Adipose tissue (tissue), 3 donors: ENCODE measurements around the gene GALNT2. TPM values are rescaled to one million over a fixed set of nuclear protein-coding genes. Genes with fewer than 3 reads are reported as not detected.

Source experiments
- H3K27ac ChIP-seq: one replicate; pipeline ENCODE4 v1.5.1; 2013; ENCODE audit warnings: low read depth, low read length
- WGBS, 3 donors: extraction: QIAGEN DNeasy Blood & Tissue Kit; methylation state at CpG; one replicate each; pipeline ENCODE4 v1.1.7; 2013; 5-methylcytosine and 5-hydroxymethylcytosine counted together
- polyA plus RNA-seq, 3 donors: library from polyadenylated mRNA; stranded (reverse); fragments of 200-250 nt; gene quantifications; one replicate each; pipeline ENCODE4 v1.2.3, GENCODE V29; 2013
- donor health status: healthy with polysubstance abuse.
- donor health status: Bipolar disorder and iron deficiency.
- donor health status: healthy.

The GALNT2 gene
- polyA plus RNA-seq: 10 to 100 TPM; 29.1 to 64.5 (median 37.8) TPM

DNA sequence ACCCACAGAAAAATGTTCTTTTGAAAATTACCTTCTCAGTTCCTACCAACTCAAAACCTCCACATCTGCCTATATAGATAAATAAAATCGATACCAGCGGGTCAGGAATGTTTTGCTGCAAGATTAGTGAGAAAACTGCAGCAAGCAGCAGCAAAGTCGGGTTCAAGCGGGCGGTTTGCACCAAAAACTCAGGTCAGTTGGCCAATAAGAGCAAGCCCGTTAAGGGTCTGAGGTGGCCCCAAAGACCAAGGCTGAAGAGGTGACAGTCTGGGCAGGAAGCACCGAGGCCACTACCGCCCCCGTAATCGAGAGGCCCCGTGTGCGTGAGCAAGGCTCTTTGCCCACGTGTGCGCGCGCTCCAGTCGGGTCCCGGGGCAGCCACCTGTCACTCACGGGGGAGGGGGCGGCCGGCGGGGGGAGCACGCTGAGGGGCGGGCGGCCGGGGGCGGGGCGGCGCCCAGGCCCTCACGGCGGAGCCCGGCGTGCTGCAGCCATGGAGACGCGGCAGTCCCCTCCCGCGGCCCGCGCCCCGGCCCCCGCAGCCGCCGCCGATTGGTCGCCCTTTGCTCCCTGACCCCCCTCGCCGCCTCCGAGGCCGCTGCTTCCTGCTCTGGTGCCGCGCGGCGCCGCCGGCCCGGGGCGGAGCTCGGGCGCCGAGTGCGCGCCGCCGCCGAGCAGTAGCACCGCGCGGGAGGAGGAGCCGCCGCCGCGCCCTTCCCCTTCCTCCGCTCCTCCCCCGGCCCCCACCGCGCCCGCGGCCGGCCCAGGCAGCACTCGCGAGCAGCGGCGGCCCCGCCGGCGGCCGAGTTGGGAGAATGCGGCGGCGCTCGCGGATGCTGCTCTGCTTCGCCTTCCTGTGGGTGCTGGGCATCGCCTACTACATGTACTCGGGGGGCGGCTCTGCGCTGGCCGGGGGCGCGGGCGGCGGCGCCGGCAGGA is at the start of gene GALNT2:
Gene GALNT2 (plus strand): TSS at position 773 of the 939 bp plus-strand sequence. CDS start 43 bp downstream, at position 816.
- peak within 1 kb of the TSS; percentile 58 for H3K27ac ChIP-seq
- 1% methylated on average over 50 to 103 of the region's 104 CpGs for WGBS, 3 donors

DNA sequence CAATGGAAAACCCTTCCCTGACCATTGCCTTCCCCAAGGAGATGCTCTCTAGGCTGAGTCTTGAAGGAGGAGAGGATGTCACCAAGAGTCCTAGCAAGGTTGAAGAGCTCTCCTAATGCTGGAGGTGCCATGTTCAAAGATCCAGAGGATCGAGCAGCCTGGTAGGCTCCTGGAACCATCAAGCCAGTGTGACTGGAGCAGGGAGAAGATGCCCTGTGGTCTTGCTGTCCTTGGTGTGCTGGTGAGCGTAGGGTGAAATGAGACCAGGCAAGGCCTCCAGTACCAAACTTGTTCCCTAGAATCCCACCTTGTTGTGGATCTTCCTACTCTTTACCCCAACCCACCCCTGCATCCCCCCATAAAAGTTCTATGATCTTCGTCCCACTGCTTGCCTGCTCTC is 46.6 kb upstream of the GALNT2 start:
- WGBS, 3 donors: 93 to 97% (median 94%) methylated on average over 3 of the region's 3 CpGs
- no peak overlapping the region for H3K27ac ChIP-seq

DNA sequence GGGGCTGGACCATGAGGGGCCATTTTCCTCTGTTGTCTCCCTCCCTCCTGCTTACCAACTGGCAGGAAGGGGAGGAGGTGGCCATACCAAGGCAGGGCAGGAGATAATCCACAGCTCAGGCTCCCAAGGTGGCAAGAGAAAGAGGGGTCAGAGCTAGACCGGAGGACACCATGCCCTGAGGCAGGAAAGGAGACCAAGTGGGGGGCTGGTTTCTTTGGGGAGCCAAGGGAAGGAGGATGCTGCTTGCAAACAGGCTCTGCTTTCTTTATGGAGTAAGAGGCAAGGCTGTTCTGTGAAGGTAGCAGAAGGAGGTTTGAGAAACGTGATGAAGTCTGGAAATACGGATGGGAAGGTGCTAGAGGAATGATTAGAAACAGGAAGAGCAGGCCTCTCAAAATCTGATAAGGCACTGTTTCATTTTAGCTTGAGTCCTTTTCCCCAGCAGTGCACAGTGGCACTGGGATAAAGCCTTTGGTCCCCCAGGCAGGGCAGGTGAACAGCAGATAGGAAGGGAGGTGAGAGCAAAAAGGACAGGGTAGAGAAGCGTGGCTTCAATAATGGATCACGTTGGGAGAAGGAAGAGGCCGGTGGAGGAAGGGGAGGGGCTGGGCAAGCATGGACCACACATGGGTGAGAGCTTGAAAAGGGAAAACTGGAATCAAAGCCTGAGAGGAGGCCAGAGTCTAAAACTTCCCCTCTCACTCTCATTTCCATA is 44.2 kb upstream of the GALNT2 start:
- H3K27ac ChIP-seq: no peak overlapping the region
- WGBS, 3 donors: 72 to 87% (median 76%) methylated on average over 6 of the region's 6 CpGs

DNA sequence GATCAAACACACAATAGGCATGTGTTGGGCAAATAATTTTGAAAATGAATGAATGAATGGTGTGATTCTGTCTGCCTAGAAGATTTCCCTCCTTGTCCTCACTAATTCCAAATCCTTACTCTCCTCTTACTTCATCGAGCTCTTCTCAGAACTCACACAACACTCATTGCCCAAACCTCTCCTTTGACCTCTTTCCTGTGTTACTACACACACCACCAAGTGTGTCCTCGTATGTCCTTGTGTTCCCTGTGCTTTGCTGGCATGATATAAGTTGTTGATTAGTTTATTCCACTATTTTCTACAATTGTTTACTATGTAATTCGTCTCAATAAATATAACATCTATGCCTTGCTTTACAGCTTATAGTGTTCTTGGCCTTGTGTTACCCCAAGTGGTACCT is 41.4 kb upstream of the GALNT2 start:
- WGBS, 3 donors: 63 to 86% (median 64%) methylated on average over 3 of the region's 3 CpGs
- H3K27ac ChIP-seq: no peak overlapping the region

DNA sequence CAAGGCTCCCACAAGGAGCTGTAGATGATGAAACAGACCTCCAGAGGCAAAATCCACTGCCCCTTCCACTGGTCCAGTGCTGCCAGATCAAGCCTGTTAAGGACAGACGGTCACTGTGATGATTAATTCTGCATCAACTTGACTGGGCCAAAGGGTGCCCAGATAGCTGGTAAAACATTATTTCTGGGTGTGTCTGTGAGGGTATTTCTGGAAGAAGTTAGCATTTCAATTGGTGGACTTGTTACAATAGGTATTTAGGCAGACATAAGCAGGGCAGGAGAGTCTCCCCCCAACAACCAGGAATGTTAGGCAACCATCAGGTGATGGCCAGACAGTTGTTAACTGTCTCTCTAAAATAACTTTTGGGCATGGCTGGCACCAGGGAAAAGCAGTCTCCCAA is 40.9 kb upstream of the GALNT2 start:
- WGBS, 3 donors: 74 to 92% (median 78%) methylated on average over 1 of the region's 1 CpG
- H3K27ac ChIP-seq: no peak overlapping the region

DNA sequence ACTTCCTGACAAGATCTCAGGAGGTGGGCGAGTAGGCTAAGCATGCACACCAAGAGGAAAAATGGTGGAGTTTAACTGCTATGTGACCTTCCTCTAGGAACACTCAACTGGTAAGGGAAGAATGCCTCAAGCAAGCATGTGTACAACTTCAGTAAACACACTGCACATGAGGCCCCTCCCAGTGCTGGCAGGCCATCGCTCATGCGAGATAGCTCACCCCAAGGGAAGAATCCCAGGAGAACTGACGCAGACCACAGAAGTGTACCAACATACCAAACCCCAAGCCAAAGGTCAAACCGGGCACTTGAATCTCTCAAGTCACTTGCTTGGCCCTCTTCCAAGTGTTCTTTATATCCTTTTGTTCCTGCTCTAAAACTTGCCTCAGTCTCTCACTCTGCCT is 40.5 kb upstream of the GALNT2 start:
- WGBS, 3 donors: 52 to 74% (median 71%) methylated on average over 5 of the region's 5 CpGs
- H3K27ac ChIP-seq: no peak overlapping the region

DNA sequence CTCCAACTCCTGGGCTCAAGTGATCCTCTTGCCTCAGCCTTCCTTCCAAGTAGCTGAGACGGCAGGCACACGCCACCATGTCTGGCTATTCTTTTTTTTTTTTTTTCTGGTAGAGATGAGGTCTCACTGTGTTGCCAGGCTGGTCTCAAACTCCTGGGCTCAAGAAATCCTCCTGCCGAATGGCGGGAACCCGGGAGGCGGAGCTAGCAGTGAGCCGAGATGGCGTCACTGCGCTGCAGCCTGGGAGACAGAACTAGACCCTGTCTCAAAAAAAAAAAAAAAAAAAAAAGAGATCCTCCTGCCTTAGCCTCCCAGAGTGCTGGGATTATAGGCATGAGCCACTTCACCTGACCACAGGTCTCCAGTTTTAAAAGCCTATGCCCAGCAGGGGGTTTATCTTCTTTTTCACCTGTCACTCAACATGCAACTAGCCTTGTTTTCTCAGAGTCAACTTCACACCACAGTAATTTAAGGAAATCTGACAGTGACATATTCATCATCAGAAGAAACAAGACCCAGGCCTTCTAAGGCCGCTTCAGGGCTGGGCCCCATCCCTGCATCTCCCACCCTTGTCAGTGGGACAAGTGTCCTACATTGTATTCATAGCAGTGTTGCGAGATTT is 38.3 kb upstream of the GALNT2 start:
- H3K27ac ChIP-seq: no peak overlapping the region
- WGBS, 3 donors: 95 to 98% (median 96%) methylated on average over 11 of the region's 11 CpGs

DNA sequence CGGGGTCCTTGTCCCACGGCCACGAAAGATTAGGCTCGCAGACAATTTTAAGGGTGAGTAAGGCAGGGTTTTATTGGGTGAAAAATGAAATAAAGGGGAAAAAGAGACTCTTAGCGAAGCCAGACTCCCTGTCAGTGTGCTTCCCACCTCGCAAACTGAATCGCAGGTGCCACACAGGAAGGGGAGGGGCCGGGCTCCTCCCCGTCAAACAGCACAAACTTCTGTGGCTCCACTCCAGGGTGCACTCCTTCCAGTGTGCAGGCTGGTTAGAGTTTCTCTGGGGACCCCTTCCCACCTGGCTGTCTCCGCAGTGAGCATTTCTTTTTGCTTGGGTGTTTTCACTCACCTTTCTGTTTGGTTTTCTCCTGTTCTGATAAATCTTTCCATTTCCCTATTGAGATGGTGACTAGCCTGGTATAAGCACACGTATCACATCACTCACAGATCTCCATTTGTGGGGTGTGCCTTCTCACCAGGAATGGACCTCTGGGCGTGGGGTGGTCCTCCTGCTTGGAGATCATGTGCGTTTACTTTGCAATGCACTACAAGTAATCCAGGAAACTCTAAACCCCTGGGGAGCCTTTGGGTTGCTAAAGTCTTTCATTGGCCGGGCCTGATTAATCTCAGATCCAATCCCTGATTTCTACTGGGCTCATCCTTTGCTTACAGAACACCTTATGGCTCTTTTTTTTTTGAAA is 37.6 kb upstream of the GALNT2 start:
- WGBS, 3 donors: 77 to 84% (median 77%) methylated on average over 14 of the region's 14 CpGs
- no peak overlapping the region for H3K27ac ChIP-seq

DNA sequence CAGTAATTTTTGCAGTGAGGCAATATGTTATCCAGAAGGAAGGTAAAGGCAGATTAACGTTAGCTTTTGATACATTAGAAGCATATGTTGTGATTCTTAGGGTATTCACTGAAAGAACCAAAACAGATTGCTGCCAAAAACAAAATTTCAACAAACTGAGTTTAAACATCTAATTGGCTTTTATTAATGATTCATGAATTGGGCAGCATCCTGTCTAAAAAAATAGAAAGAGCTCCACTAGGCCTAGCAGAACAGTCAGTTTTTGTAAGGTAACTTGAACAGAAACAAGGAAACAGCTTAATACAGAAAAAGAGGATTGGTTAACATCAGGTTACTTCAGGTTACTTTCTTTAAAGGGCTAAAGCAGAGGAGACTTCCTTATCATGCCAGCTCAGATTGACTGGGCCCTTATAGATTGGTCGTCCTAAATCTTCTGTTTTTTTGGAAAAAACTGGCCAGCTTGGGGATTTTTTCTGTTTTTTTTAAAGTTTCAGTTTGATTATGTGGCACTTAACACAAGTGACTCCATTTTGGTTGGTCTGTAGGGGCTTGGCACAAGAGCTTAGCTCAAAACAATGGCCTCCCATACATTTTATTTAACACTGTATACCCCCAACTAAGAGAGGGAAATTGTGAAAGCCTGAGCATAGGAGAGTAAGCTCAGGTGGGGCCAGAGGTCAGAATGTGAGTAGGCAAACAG is 36.8 kb upstream of the GALNT2 start:
- no peak overlapping the region for H3K27ac ChIP-seq
- WGBS, 3 donors: 81 to 94% (median 88%) methylated on average over 2 of the region's 2 CpGs

DNA sequence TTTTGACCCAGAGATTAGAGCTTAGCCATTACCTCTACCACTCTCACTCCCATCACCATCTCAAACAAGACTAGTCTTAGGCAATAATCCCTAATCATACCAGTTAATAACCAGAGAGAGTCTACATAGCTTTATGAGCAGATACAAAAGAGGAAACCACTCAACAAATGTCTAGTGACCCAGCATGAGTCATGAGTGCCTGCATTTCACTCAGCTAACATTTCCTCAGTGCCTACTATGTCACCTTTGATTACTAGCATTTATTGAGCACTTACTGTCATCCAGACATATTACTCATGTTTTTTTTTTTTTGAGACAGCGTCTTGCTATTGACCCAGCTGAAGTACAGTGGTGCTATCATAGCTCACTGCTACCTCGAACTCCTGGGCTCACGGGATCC is 35.9 kb upstream of the GALNT2 start:
- no peak overlapping the region for H3K27ac ChIP-seq
- 86 to 93% (median 92%) methylated on average over 3 of the region's 3 CpGs for WGBS, 3 donors

DNA sequence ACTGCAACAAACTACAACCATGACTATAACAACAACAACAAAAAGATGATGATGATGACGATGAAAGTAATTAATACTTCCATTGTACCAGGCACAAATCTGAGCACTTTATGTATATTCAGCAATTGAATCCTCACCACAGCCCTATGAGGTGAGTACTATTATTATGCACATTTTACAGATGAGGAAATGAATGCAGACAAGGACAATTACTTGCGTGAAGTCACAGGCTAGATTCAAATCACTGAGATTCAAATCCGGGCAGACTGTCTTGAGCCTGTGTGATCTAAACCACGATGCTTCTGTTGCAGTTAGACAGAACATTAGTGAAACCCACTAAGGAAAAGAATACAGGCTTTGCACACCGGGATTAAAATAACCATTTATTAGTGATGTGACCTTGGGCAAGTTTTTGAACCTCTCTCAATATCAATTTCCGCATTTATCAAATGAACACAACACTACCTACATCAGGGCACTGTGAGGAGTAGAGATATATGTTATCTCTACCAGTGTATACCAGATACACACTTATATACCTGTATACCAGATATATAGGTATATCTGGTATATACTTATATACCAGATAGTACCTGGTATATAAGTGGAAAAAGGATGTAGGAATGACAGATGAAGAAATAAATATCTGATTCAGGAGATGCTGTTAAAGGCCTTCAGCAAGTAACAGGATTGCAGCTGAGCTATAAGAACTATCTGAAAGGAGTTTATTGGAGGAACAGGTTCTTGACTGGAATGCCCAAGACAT is 34.3 kb upstream of the GALNT2 start:
- no peak overlapping the region for H3K27ac ChIP-seq
- WGBS, 3 donors: 83 to 94% (median 89%) methylated on average over 6 of the region's 6 CpGs

DNA sequence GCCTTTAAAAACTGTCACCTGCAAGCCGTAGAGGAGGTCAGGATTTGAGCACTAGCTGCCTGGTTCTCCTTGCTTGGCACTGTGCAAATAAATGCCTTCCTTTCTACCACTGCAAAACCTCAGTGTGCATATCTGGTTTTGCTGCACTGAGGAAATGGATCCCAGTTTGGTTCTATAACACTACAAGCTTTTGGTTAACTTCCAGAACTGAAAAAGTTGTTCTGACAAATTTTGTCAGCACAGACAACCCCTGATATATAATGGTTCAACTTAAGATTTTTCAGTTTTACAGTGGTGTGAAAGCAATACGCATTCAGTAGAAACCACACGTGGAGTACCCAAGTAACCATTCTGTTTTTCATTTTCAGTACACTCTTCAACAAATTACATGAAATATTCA is 29.8 kb upstream of the GALNT2 start:
- 76 to 79% (median 76%) methylated on average over 3 of the region's 3 CpGs for WGBS, 3 donors
- H3K27ac ChIP-seq: no peak overlapping the region

DNA sequence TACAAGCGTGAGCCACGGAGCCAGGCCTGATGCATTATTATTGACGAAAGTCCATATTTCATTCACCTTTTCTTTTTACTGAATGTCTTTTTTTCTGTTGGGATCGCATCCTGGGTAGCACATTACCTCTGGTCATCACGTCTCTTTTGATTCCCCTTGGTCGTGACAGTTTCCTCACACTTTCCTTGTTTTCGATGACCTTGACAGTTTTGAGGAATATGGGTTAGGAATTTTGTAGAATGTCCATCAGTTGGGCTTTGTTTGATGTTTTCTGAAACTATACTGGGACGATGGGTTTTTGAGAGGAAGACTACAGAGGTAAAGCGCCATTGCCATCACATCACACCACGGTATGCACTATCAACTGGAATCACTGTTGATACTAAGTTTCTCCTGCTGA is 26.6 kb upstream of the GALNT2 start:
- no peak overlapping the region for H3K27ac ChIP-seq
- WGBS, 3 donors: 94% methylated on average over 10 of the region's 10 CpGs

DNA sequence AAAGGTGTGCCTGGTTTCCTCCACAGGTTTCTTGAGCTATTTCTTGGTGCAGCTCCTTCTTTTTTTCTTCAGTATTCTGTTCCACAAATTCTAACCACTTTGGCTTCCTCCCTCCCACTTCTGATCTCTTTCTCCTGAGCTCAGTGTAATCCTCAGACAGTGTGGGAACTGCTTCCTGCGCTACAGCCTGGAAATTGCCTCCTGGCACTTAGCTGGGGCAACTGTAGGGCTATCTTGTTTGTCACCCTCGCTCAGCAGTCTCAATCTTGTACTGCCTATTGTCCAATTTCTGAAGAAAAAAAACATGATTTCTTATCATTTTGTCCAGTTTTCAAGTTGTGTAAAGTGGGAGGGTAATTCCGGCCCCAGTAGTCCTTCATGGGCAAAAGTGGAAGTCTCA is 24.0 kb upstream of the GALNT2 start:
- no peak overlapping the region for H3K27ac ChIP-seq
- WGBS, 3 donors: 69 to 81% (median 76%) methylated on average over 3 of the region's 3 CpGs

DNA sequence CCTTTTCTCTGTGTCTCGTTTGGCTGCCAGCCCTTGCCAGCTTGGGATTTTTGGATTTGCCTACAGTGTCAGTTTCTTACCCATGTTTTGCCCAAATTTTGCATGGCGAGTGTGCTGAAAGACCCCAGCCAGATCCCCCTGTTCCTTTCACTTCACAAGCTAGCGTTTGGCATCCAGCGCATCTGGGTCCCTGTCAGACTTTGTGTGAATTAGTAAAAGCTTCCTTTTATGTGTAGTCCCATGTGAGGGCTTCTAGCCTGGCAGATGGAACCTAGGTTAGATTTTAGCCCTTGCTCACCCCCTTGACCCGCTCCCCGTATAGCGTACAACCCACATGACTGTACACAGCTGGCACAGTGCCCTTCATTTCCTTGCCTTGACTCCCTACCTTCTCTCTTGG is 22.3 kb upstream of the GALNT2 start:
- no peak overlapping the region for H3K27ac ChIP-seq
- WGBS, 3 donors: 91 to 94% (median 93%) methylated on average over 7 of the region's 7 CpGs

DNA sequence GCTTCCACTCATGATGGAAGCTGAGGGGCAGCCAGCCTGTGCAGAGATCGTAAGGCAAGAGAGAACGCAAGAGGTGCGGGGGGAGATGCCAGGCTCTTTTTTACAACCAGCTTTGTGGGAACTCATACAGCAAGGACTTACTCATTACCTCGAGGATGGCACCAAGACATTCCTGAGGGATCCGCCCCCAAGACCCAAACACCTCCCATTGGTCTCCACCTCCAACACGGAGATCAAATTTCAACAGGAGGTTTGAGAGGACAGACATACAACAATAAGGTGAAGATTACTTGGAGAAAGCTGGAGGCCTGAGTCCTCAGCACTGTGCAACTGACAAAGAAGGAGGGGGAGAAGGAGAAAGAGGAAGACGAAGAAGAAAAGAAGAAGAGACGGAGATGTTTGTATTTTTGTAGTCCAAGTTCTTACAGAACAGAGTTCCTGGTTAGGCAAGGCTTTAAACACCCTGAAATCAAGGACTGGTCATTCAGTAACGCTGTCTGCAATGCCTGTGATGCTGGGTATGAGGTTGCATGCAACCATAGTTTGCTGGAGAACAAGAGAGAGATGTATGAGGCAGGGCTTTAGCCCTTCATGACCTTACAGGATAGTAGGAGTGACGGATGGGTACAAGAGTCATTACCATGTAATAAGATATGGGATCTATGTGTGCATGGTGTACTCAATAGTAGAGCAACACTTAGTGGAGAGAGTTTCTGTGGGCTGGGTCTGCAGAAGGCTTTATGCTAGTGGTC is 19.7 kb upstream of the GALNT2 start:
- 62 to 67% (median 65%) methylated on average over 10 of the region's 10 CpGs for WGBS, 3 donors
- no peak overlapping the region for H3K27ac ChIP-seq

DNA sequence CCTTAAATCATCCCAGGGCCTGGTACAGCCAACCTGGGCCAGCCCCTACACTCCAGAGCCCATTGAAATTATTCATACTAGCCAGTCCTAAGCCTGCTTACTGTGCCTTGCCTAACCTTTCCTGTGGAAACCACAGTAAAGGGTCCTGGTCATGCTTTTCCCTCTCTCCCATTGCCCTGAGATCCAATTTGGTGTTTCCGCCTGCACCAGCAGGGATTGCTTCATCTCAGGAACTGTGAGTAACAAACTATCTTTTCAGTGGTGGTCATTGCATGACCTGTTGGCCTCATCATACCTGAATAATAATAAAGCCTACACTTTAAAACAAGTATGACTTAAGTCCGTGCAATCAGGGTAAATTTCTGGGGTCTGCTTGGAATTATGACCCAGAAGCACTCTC is 18.7 kb upstream of the GALNT2 start:
- 73 to 98% (median 84%) methylated on average over 2 of the region's 2 CpGs for WGBS, 3 donors
- no peak overlapping the region for H3K27ac ChIP-seq
